Left ventricle myocardium superior (tissue), 1 donor: Measurements from ENCODE around the gene SEMA6C. TPM values are rescaled to one million over a fixed set of nuclear protein-coding genes. Genes with fewer than 3 reads are reported as not detected.
"Not testable (repeated sequence)": the region's sequence is repeated elsewhere in the genome, so short reads cannot be mapped to it uniquely, and the experiment has no call there.

Experiments
- ATAC-seq: fragments of 200-7000 bp; cut with Tn5 transposase; one replicate; pipeline ENCODE4 v1.9.1; 2020; ENCODE audit warnings: mild to moderate bottlenecking, moderate library complexity
- DNase-seq: peaks from one replicate; pipeline ENCODE4 v3.0.0-alpha.2; 2020
- intact Hi-C: fragments of 100-400 bp; cut with micrococcal nuclease; formaldehyde crosslinking; loops from one replicate; pipeline ENCODE4 v1.11.0; 2022
- total RNA-seq: library from RNA; stranded (reverse); fragmentation: NEBNext Ultra II Directional; extraction: Animal tissue kit (Norgen Biotek cat#: 25700); gene quantifications from one replicate; pipeline ENCODE4 v1.2.1, GENCODE V29; 2021
- donor health status: DM: no; HTN: yes; CAD: no; lungs with severe emphysema.

The SEMA6C gene
- total RNA-seq, 1 donor from 2014 or later = 55.1 TPM

DNA sequence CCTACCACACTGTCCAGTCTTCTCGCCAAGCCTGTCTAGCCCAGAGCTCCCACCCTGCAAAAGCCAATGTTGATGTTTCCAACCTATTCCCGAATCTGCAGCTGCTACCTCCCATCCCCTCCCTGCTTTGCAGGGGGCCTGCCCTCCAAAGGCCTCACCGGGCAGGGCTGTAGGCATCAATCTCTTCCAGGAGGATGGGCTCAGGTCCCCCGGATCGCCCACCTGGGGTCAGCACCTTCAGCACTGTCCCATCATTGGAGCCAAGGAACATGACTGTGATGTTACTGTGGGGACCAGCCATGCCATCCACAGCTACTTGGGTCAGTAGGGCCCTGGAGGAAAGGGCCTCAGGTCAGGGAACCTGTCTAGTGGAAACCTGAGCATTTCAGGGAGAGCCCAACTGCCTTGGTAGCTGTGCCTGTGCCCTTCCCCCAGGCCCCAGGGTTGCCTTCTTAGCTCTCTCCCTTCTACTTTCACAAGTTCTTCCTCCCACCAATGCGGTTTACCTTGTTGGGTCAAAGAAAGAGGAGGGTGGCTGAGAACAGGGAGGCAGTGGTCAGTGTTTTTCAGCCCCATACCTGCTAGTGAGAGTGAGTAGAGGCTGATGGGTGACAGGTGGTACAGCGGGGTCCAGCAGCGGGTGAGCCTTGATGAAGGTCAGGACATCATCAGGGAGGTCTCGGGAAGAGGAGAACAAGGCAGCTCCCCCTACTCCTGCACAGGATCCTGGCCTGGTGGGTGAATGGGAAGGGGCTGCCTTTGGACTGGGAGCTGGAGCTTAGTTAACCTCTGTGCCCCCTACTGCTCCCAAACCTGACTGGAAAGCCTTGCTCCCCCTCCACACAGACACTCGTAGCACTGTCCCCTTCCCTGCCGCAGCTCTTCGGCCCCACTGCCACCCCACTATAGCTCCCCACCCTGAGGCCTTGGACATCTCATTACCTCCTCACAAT is 10.7 kb downstream of the SEMA6C start:
- no peak for ATAC-seq
- no peak for DNase-seq
- intact Hi-C loops = no loop called here

DNA sequence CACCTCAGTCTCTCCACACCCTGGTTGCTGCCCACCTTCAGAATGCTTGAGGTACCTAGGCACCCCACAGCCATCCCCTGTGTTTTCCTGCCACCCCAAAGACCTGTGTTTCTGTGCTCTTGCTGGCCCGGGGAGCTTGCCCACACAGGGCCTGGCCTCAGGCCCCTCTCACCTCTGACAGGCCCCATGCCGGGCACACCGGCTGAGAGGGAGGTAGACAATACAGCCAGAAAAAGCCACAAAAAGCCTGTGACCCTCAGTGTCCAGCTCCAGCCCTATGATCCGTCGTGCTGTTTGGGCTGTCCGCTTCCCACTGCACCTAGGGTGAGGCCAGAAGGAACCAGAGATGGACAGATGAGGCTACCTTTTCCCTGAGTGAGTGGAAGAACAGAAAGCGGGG is 11.4 kb downstream of the SEMA6C start:
- DNase-seq (no peak), ATAC-seq (no peak)
- intact Hi-C loops = no loop called here

- ATAC-seq = no peak
- intact Hi-C loops = no loop called here
- no peak for DNase-seq
Measured at GRCh38 chr1:151134396-151134795, 12.0 kb downstream of the SEMA6C start.

DNA sequence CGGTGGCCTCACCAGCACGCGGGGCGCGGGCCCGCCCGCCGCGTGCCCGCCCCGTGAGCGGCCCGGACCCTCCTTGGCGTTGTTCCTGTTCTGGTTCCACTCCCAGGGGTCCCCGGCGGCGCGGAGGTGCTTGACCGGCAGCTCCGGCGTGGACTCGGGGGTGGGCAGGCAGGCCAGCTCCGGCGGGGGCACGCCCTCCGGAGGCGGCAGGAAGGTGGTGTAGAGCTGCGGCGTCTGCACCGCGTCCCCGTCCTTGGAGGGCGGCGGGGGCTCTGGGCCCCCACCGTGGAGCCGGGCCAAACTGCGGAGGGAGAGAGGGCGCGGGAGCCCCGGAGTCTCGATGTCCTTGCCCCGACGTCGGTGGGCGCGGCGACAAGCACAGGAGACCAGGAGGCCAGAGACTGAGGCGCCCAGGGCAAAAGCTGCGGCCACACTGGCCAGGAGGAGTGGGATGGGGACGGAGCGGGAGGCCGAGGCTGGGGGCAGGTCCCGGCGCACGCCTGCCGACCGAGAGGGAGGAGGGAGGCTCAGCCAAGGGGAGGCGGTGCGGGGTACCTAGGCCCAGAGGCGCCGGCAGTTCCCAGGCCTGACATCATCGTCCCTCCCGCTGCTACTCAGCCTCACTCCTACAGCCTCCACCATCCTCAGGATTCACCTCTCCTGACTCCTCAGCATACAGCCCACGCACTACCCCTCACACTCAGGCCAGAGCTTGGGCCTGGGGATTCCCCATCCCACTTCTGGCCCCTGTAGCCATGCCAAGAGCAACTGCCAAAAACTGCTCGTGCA is 13.2 kb downstream of the SEMA6C start:
- ATAC-seq (peak; percentile 1), DNase-seq (no peak)
- intact Hi-C loops = no loop called here

DNA sequence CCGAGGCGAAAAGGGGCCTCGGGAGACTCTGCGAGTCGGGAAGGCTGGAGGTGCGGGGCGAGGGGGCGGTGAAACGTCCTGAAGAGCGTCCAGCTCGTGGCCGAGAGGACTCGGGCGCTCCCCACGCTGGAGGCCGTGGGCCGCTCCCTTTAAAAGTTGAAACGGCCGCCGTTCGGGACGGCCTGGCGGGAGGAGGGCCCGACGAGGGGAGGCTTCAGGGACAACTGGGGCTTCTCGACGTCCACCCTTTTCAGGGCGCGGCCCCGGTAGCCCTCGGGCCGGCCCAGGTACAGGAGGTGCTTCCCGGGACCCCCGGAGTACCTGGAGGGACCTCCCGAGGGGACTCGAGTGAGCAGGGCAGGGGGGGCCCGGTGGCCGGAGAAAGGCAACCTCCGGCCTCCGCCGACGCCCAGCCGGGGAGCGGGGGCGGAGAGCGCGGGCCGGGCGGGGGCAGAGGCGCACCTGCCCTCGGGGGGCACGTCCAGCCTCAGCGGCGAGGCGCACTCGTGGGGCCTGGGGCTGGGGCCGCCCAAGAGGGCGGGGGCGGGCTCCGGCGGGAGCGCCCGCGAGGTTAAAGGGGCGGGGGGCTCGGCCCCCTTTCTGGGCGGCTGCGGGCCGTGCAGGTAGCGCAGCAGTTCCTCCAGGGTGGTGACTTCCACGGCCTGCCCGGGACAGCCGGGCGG is 14.0 kb downstream of the SEMA6C start:
- intact Hi-C loops = no loop called here
- no peak for ATAC-seq
- DNase-seq = no peak

DNA sequence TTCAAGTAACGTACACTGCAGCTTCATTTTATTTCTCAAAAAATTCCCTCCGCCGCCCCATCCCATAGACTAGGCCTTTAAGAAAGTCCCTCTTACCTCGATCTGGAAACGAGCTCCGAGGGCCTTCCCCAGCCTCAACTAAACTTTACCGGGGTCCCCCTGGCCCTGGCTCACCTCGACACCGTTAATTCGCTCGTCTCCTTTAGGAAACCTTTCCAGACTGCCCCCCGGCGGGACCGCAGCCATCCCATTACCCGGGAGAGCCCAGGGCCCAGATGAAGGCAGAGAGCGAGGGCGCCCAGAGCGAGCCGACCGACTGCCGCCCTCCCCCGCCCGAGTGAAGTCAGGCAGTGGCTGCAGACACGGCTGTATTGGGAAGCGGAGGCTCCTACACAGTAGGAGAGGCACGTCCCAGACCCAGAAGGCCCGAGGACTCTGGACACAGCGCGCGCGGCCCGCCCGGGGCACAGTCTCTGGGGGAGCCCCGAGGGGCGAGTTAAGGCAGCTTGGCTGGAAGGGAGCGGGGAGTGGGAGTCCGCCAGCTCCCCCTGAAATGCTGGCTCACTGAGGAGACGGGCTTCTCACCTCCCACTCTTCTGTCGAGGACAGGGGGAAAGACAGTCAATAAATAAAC is 14.6 kb downstream of the SEMA6C start:
- DNase-seq = peak; percentile 52
- ATAC-seq = peak; percentile 65
- intact Hi-C loops = no loop called here

- intact Hi-C loops = no loop called here
- peak; percentile 90 for ATAC-seq
Measured at GRCh38 chr1:151130987-151131586, 15.3 kb downstream of the SEMA6C start.

DNA sequence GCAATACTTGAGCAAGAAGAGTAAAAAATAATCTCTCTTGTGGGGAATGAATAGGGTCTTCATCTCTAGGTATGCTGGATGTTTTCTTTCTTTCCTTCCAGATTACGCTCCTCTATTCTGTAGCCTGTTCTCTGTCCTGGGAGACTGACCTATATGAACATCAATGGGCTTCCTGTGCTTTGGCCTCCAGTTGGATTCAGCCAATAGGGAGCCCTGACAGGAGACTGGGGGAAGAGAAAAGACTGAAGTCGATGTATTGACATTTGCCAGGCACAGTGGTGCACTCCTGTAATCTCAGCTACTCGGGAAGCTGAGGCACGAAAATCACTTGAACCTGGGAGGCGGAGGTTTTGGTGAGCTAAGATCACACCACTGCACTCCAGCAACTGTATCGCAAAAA is 17.6 kb downstream of the SEMA6C start:
- intact Hi-C loops = no loop called here
- ATAC-seq (no peak), DNase-seq (no peak)

More at GRCh38 chr1:151130987-151131586, 15.3 kb downstream of the SEMA6C start:
- peak; percentile 87 for DNase-seq

DNA sequence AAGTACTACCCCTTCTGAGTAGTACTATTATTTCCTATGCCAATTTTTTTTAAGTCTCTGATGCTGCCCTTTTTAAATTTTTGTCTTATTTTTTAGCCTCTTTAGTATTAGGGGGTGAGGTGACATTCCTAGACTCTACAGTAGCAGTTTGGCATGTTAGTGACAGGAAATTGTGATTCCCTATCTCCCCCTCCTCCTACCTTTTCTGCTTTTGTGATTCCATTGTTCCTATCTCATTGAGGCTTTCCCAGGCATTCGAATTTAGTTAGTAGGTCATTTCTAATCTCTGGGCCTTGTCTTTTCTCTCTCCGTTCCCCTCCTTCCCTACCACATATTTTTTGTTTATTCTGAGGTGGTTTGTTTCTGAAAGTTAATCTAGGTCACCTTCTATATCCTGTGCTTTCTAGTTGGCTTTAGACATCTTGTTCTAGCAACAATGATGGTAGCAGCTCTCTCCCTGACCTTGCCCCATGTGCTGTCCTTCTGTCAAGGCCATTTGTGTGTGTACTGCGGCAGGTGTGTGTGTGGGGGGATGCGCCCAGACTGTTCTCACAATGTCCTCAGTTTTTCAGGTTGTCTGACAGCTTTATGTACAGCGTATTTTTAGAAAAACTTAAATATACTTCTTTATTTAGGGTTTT is 21.5 kb downstream of the SEMA6C start:
- intact Hi-C loops = no loop called here
- no peak for ATAC-seq

GRCh38 chr1:151113877-151114276 is 32.6 kb downstream of the SEMA6C start:
- DNase-seq = no peak
- intact Hi-C loops = no loop called here
- no peak for ATAC-seq

More for the DNA sequence above, 21.5 kb downstream of the SEMA6C start:
- no peak for DNase-seq

GRCh38 chr1:151108331-151108730 is 38.1 kb downstream of the SEMA6C start:
- intact Hi-C loops = no loop called here
- no peak for DNase-seq

GRCh38 chr1:151106894-151107293 is 39.5 kb downstream of the SEMA6C start:
- no peak for ATAC-seq
- no peak for DNase-seq
- intact Hi-C loops = no loop called here

More at GRCh38 chr1:151108331-151108730, 38.1 kb downstream of the SEMA6C start:
- ATAC-seq = no peak

GRCh38 chr1:151104630-151105029 is 41.8 kb downstream of the SEMA6C start:
- no peak for ATAC-seq
- intact Hi-C loops = no loop called here
- no peak for DNase-seq

DNA sequence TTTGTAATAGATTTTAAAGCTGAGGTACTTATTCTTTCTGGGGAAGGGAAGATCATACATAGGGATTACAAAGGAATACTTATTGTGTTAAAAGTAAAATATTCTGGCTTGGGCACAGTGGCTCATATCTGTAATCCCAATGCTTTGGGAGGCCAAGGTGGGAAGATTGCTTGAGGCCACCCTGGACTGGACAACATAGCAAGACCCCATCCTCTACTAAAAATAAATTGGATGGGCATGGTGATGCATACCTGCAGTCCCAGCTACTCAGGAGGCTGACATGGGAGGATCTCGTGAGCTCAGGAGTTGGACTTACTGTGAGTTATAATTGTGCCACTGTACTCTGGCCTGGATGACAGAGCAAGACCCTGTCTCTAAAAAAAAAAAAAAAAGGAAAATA is 48.3 kb downstream of the SEMA6C start:
- intact Hi-C loops = loop anchor here (5.0 kb wide), 1 partner anchor 59 kb away; the partner anchor contains the start of gene TNFAIP8L2
- ATAC-seq (no peak), DNase-seq (no peak)

DNA sequence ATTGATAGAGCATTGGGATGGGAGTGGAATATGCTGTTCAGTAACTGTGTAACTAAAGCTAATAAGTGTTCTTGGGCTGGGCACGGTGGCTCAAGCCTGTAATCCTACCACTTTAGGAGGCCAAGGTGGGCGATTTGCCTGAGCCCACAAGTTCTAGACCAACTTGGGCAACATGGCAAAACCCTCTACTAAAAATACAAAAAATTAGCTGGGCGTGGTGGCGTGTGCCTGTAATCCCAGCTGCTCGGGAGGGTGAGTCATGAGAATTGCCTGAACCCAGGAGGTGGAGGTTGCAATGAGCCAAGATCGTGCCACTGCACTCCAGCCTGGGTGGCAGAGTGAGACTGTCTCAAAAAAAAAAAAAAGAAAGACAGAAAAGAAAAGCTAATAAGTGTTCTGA is 49.0 kb downstream of the SEMA6C start:
- not testable (repeated sequence) for DNase-seq, ATAC-seq
- intact Hi-C loops = loop anchor here (5.0 kb wide), 1 partner anchor 60 kb away; the partner anchor contains the start of gene TNFAIP8L2

GRCh38 chr1:151085953-151086559 is 60.4 kb downstream of the SEMA6C start:
- intact Hi-C loops = no loop called here
- no peak for ATAC-seq
- no peak for DNase-seq
